HepG2 (cell line): Measurements from ENCODE around the gene GRIK1. TPM values are rescaled to one million over a fixed set of nuclear protein-coding genes. Genes with fewer than 3 reads are reported as not detected.

ENCODE experiments used
- ATAC-seq: fragments of 200-7000 bp; cut with Tn5 transposase; 3 replicates; pipeline ENCODE4 v1.9.1; 2020; ENCODE audit warnings: mild to moderate bottlenecking, moderate library complexity
- BruUV-seq: library from RNA; stranded (reverse); fragments of 400-500 nt; replicated peaks from 2 replicates; lab custom pipeline; 2021; lab: Mats Ljungman, UMichigan
- CTCF ChIA-PET: fragments of 300-600 bp; formaldehyde crosslinking; extraction: SDS; loops from one replicate; lab custom pipeline; 2021; ENCODE audit warnings: low total read pairs, inconsistent platforms, low intra/inter-chr PET ratio; lab: Yijun Ruan, JAX
- POLR2A ChIA-PET: fragments of 350-600 bp; sonication (Branson Sonifier 250); formaldehyde crosslinking; loops from one replicate; lab custom pipeline; 2020; ENCODE audit warnings: antibody characterized with exemption, inconsistent platforms; lab: Yijun Ruan, JAX
- DNase-seq: peaks from one replicate; pipeline ENCODE4 v3.0.0-alpha.2; 2015; ENCODE audit warnings: low spot score
- FAIRE-seq: peaks from 3 replicates; lab custom pipeline; 2011; peaks lifted over from hg19 to GRCh38; lab: Jason Lieb, UNC
- H2AFZ ChIP-seq: one replicate; pipeline ENCODE4 v1.6.1; 2011; ENCODE audit warnings: low read length, inconsistent platforms
- H3K27ac ChIP-seq: fragments of 300-600 bp; 3 replicates; pipeline ENCODE4 v1.8.0; 2011; ENCODE audit warnings: mixed run types, mild to moderate bottlenecking, mixed read lengths, low read length, inconsistent platforms; ENCODE audit not compliant: insufficient read depth; ENCODE audit errors: extremely low read length
- H3K27me3 ChIP-seq, 2 experiments: fragments of 200-600 bp in 1 of 2; 2 replicates in 1 of 2; 3 replicates in 1 of 2; pipeline versions ENCODE4 v1.6.0 to v1.8.0; 2011; ENCODE audit warnings: low read length in 2 of 2, mild to moderate bottlenecking in 2 of 2, moderate library complexity in 2 of 2, inconsistent platforms in 1 of 2; ENCODE audit not compliant: insufficient read depth in 2 of 2, control insufficient read depth in 1 of 2
- H3K36me3 ChIP-seq, 2 experiments: fragments of 200-600 bp in 1 of 2; replicated peaks in 1 of 2; 2 replicates in 1 of 2; 3 replicates in 1 of 2; pipeline versions ENCODE4 v1.5.1 to v1.8.0; 2011; ENCODE audit warnings: low read length in 2 of 2, inconsistent platforms in 1 of 2; ENCODE audit not compliant: insufficient read depth in 2 of 2, control insufficient read depth in 1 of 2
- H3K4me1 ChIP-seq: 2 replicates; pipeline ENCODE4 v1.5.1; 2012; ENCODE audit warnings: low read length, inconsistent platforms; ENCODE audit not compliant: insufficient read depth
- H3K4me2 ChIP-seq: 2 replicates; pipeline ENCODE4 v1.6.0; 2011; ENCODE audit warnings: low read depth, low read length, inconsistent platforms
- H3K4me3 ChIP-seq, 3 experiments: fragments of 200-600 bp in 1 of 3; sonication (generic), shearing (Covaris generic) in 1 of 3; replicated peaks in 1 of 3; 2 replicates each; pipeline ENCODE4 v1.5.1; 2011 to 2016; ENCODE audit warnings: low read length in 3 of 3, inconsistent platforms in 2 of 3, low read depth in 2 of 3, mild to moderate bottlenecking in 2 of 3, control low read depth in 1 of 3, mixed read lengths in 1 of 3; ENCODE audit not compliant: insufficient read depth in 1 of 3
- H3K79me2 ChIP-seq: one replicate; pipeline ENCODE4 v1.6.1; 2011; ENCODE audit warnings: low read length, inconsistent platforms; ENCODE audit not compliant: insufficient read depth
- H3K9ac ChIP-seq: 2 replicates; pipeline ENCODE4 v1.6.0; 2011; ENCODE audit warnings: mild to moderate bottlenecking, low read depth, low read length, inconsistent platforms; ENCODE audit not compliant: insufficient read depth
- H3K9me3 ChIP-seq: 2 replicates; pipeline ENCODE4 v1.5.1; 2012; ENCODE audit warnings: mild to moderate bottlenecking, low read length
- H4K20me1 ChIP-seq: 2 replicates; pipeline ENCODE4 v1.6.0; 2011; ENCODE audit warnings: inconsistent platforms, mild to moderate bottlenecking, low read length, moderate library complexity; ENCODE audit not compliant: insufficient read depth
- CBX1 ChIP-seq: IDR thresholded peaks from one replicate; pipeline ENCODE4 v1.6.1; 2016; ENCODE audit warnings: antibody characterized with exemption, low read depth
- ELF4 ChIP-seq: sonication (generic); formaldehyde crosslinking; IDR thresholded peaks from 2 replicates; pipeline ENCODE4 v1.5.0; 2020; ENCODE audit warnings: missing genetic modification reagents, mild to moderate bottlenecking, moderate library complexity, borderline replicate concordance
- EZH2 ChIP-seq: conservative IDR thresholded peaks from 2 replicates; pipeline ENCODE4 v1.6.1; 2012; ENCODE audit warnings: mild to moderate bottlenecking, low read depth, low read length, moderate library complexity
- GABPB1 ChIP-seq: IDR thresholded peaks from 2 replicates; pipeline ENCODE4 v1.6.1; 2016; ENCODE audit warnings: mild to moderate bottlenecking, missing genetic modification reagents, moderate library complexity, missing compliant biosample characterization
- GLI4 ChIP-seq: sonication (generic); formaldehyde crosslinking; IDR thresholded peaks from 2 replicates; pipeline ENCODE4 v1.5.1; 2020; ENCODE audit warnings: missing genetic modification reagents, mild to moderate bottlenecking, moderate library complexity, borderline replicate concordance
- MEIS2 ChIP-seq: sonication (generic); formaldehyde crosslinking; IDR thresholded peaks from 2 replicates; pipeline ENCODE4 v1.9.0; 2021; ENCODE audit warnings: mild to moderate bottlenecking, missing genetic modification reagents
- SETDB1 ChIP-seq: sonication (generic); formaldehyde crosslinking; IDR thresholded peaks from 2 replicates; pipeline ENCODE4 v1.5.1; 2020; ENCODE audit warnings: missing genetic modification reagents, mild to moderate bottlenecking, borderline replicate concordance
- SSRP1 ChIP-seq: IDR thresholded peaks from 2 replicates; pipeline ENCODE4 v1.6.1; 2016; ENCODE audit warnings: control low read depth
- ZNF3 ChIP-seq: IDR thresholded peaks from 2 replicates; pipeline ENCODE4 v1.7.0; 2017; ENCODE audit warnings: inconsistent platforms
- ZNF331 ChIP-seq: sonication (generic); formaldehyde crosslinking; IDR thresholded peaks from 2 replicates; pipeline ENCODE4 v1.4.0; 2020; ENCODE audit warnings: missing genetic modification reagents
- ZNF629 ChIP-seq: sonication (generic); formaldehyde crosslinking; conservative IDR thresholded peaks from 2 replicates; pipeline ENCODE4 v1.5.0; 2020; ENCODE audit warnings: missing genetic modification reagents
- ZNF678 ChIP-seq: sonication (generic); formaldehyde crosslinking; IDR thresholded peaks from 2 replicates; pipeline ENCODE4 v1.4.0; 2020; ENCODE audit warnings: mild to moderate bottlenecking, missing genetic modification reagents
- ZNF790 ChIP-seq: sonication (generic); formaldehyde crosslinking; IDR thresholded peaks from 2 replicates; pipeline ENCODE4 v1.8.0; 2022; ENCODE audit warnings: missing genetic modification reagents, mild to moderate bottlenecking, borderline replicate concordance
- ZNF850 ChIP-seq: sonication (generic); formaldehyde crosslinking; conservative IDR thresholded peaks from 2 replicates; pipeline ENCODE4 v1.9.0; 2021; ENCODE audit warnings: mild to moderate bottlenecking, missing genetic modification reagents
- WGBS: methylation state at CpG from one replicate; pipeline ENCODE4 v1.1.6; 2017; ENCODE audit warnings: low lambda C conversion rate; 5-methylcytosine and 5-hydroxymethylcytosine counted together
- in situ Hi-C: cut with HindIII; loops from 2 replicates; pipeline ENCODE4 v1.10.0; 2017; ENCODE audit warnings: low pct_unique_long_range_greater_than_20kb; ENCODE audit not compliant: extremely low pct_ligation_motif_present
- intact Hi-C: fragments of 100-400 bp; cut with micrococcal nuclease; formaldehyde crosslinking; loops from one replicate; pipeline ENCODE4 v1.10.0; 2022; ENCODE audit not compliant: unreplicated experiment
- polyA plus RNA-seq, 8 experiments: library from polyadenylated mRNA; depleted of rRNA in 3 of 8; stranded (reverse) in 7 of 8; unstranded in 1 of 8; fragments of >200 nt; fragmentation: Illumina TruSeq in 4 of 8; extraction: Trizol in 4 of 8; gene quantifications; 2 replicates each; pipeline versions ENCODE4 v1.2.1 to v1.2.3, GENCODE V29; 2011 to 2016; ENCODE audit warnings: low read depth in 4 of 8, missing spikeins in 1 of 8, mixed read lengths in 1 of 8; ENCODE audit not compliant: insufficient read depth in 1 of 8
- total RNA-seq, 5 experiments: library from RNA; depleted of rRNA; stranded (reverse); fragments of >200 nt; fragmentation: Illumina TruSeq; extraction: Trizol; gene quantifications; 2 replicates each; pipeline ENCODE4 v1.2.3, GENCODE V29; 2016; ENCODE audit warnings: low read depth in 1 of 5
- TF ChIP-seq, protein P1 (sequence below), 2 experiments: sonication (generic) in 1 of 2; formaldehyde crosslinking in 1 of 2; IDR thresholded peaks; 2 replicates each; pipeline versions ENCODE4 v1.6.1 to v1.9.0; 2014 to 2022; ENCODE audit warnings: antibody characterized with exemption in 1 of 2, borderline replicate concordance in 1 of 2, inconsistent platforms in 1 of 2, low read depth in 1 of 2, missing genetic modification reagents in 1 of 2
- TF ChIP-seq, protein P2 (sequence below): sonication (generic); formaldehyde crosslinking; IDR thresholded peaks from 2 replicates; pipeline ENCODE4 v1.8.1; 2023; ENCODE audit warnings: missing genetic modification reagents, mild to moderate bottlenecking, borderline replicate concordance
- TF ChIP-seq, protein P3 (sequence below): IDR thresholded peaks from 2 replicates; pipeline ENCODE4 v1.6.1; 2016

GRIK1 gene
- total and polyA plus RNA-seq, 2 of the 13 experiments (the other 11 are each of a cell fraction or from before 2014, with no cell fraction given): not detected

DNA sequence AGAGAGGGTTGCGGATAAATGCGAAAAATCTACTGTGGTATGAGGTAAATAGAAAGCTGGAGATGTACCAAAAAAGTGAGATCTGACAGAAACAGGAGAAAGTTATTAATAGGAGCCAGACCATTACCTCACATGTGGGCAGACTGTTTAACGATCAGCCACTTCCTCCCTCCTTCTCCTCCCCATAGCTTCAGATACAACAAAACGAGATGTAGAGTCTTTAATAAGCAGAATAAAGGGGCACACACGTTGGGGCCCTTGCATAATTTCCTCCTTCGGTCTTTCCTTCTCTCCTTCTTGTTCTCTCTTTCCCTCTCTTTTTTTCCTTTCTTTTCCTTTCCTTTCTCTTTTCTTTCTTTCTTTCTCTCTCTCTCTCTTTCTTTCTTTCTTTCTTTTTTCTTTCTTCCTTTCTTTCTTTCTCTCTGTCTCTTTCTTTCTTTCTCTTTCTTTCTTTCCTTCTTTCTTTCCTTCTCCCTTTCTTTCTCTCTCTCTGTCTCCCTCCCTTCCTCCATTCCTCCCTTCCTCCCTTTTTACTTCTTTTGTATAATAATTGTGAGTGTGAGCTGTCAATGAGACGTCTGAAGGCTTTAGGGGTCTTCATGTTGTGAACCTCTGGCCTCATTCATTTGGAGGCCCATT is 242.1 kb downstream of the GRIK1 start:
- DNase-seq (no peak), FAIRE-seq (no peak), ATAC-seq (no peak)
- intact Hi-C loops: no loop called here
- H3K79me2 ChIP-seq: no peaks in the 10 kb centered on the region
- ChIA-PET POLR2A (no interaction called here), CTCF (no interaction called here)
- in situ Hi-C loops: no loop called here
- H3K4me3 ChIP-seq: no peak overlapping the region
- 14% methylated on average over 7 of the region's 7 CpGs for WGBS
- peaks cover 15% of the 10 kb centered on the region; the same call in 1 of the 2 replicates for H3K9me3 ChIP-seq
- no peak overlapping the region for H3K9ac ChIP-seq
- H3K4me1 ChIP-seq: no peaks in the 10 kb centered on the region
- H3K27ac ChIP-seq: no peak overlapping the region
- no peaks in the 10 kb centered on the region for H3K36me3 ChIP-seq
- no peak for TF ChIP-seq CBX1
- TF ChIP-seq EZH2: no peak
- TF ChIP-seq ZNF850: no peak
- TF ChIP-seq SSRP1 (CRISPR knock-in tag): no peak
- no peak for TF ChIP-seq ZNF331 (CRISPR knock-in tag)
- no peak for TF ChIP-seq ZNF629 (CRISPR knock-in tag)
- TF ChIP-seq, protein P1, sequence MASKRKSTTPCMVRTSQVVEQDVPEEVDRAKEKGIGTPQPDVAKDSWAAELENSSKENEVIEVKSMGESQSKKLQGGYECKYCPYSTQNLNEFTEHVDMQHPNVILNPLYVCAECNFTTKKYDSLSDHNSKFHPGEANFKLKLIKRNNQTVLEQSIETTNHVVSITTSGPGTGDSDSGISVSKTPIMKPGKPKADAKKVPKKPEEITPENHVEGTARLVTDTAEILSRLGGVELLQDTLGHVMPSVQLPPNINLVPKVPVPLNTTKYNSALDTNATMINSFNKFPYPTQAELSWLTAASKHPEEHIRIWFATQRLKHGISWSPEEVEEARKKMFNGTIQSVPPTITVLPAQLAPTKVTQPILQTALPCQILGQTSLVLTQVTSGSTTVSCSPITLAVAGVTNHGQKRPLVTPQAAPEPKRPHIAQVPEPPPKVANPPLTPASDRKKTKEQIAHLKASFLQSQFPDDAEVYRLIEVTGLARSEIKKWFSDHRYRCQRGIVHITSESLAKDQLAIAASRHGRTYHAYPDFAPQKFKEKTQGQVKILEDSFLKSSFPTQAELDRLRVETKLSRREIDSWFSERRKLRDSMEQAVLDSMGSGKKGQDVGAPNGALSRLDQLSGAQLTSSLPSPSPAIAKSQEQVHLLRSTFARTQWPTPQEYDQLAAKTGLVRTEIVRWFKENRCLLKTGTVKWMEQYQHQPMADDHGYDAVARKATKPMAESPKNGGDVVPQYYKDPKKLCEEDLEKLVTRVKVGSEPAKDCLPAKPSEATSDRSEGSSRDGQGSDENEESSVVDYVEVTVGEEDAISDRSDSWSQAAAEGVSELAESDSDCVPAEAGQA (IDR thresholded peaks at IDR 0.05; ENCODE audit: low read depth): no peak
- TF ChIP-seq, protein P1 (CRISPR knock-in tag; IDR thresholded peaks at IDR 0.05; ENCODE audit: borderline replicate concordance): no peak
- no peak for TF ChIP-seq ELF4 (CRISPR knock-in tag)
- no peak for TF ChIP-seq ZNF678 (CRISPR knock-in tag)
- TF ChIP-seq, protein P2, sequence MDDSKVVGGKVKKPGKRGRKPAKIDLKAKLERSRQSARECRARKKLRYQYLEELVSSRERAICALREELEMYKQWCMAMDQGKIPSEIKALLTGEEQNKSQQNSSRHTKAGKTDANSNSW (CRISPR knock-in tag): no peak
- TF ChIP-seq, protein P3, sequence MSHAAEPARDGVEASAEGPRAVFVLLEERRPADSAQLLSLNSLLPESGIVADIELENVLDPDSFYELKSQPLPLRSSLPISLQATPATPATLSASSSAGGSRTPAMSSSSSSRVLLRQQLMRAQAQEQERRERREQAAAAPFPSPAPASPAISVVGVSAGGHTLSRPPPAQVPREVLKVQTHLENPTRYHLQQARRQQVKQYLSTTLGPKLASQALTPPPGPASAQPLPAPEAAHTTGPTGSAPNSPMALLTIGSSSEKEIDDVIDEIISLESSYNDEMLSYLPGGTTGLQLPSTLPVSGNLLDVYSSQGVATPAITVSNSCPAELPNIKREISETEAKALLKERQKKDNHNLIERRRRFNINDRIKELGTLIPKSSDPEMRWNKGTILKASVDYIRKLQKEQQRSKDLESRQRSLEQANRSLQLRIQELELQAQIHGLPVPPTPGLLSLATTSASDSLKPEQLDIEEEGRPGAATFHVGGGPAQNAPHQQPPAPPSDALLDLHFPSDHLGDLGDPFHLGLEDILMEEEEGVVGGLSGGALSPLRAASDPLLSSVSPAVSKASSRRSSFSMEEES (CRISPR knock-in tag): no peak
- TF ChIP-seq SETDB1 (CRISPR knock-in tag): no peak
- TF ChIP-seq MEIS2 (CRISPR knock-in tag): no peak
- no peak for TF ChIP-seq GABPB1 (CRISPR knock-in tag)
- TF ChIP-seq GLI4 (CRISPR knock-in tag): no peak
- no peak for TF ChIP-seq ZNF3
- TF ChIP-seq ZNF790 (CRISPR knock-in tag): no peak
- TF ChIP-seq, all 625 proteins: peak for 0
- Histone ChIP-seq H3K27me3 (no peaks in the 10 kb centered on the region), H4K20me1 (no peaks in the 10 kb centered on the region), H2AFZ (no peak overlapping the region), H3K4me2 (no peak overlapping the region)
- no TSS peak for BruUV-seq
